Measurements from ENCODE around the gene RIN1. TPM values are rescaled to one million over a fixed set of nuclear protein-coding genes. Genes with fewer than 3 reads are reported as not detected.
A peak's percentile ranks its signal among the peaks of the same experiment; 100 is the strongest.
"Not testable (repeated sequence)": the region's sequence is repeated elsewhere in the genome, so short reads cannot be mapped to it uniquely, and the experiment has no call there.

Gene RIN1
- total RNA-seq, 6 experiments from 2014 or later, result 0.46 to 1.8 (median 0.94) TPM

DNA sequence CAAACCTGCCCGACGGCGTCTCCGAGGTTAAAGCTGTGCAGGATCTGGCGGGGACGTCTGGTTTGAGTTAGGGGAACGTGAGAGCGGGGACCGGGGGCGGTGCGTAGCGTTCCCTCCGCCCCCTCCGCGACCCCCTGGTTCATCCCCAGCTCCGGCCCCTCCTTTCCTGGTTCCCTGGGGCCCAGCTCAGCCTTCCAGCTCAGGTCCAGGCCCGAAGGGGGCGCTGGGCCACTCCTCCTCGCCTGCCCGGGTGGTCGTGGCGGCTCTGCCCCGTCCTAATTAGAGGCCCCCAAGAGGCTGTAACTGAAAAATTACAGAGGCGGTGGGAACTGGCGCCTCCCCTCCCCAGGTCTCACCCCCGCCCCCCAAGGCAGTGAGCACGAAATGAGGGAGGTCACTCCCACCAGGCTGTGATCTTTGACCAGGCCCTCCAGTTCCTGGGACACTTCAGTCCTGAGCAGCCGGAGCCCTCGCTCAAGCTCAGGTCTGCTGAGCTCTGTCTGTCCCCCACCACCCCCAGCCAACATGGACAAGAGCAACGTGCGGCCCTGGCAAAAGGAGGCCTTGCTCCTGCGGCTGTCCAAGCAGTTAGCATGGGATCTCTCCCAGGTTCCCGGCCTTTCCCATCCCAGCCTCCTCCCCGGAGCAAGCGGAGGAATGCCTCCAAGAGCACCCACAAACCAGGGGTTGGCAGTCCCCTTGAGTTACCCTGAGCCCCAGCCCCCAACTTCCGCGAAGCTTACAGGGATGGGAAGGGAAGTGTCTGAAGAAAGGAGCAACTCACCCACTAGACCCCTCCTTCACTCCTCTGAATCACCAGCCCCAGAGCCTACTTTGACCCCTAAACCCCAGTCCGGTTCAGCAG lies 22.7 kb downstream of the RIN1 start:
- intact Hi-C loops (cut with DNase I), result no loop called here
- Histone ChIP-seq H3K4me3 (peak overlapping the region; percentile 5 to 36 (median 31)), H3K36me3 (no peaks in the 10 kb centered on the region), H3K4me1 (peaks cover 0 to 15% (median 7%) of the 10 kb centered on the region in 4 donors), H3K27ac (peak overlapping the region; percentile 6 to 72 (median 57)), H3K27me3 (no peaks in the 10 kb centered on the region), H3K9me3 (no peaks in the 10 kb centered on the region)
- 46% methylated on average over 7 of the region's 38 CpGs for WGBS (ENCODE audit: insufficient coverage, low coverage, low lambda C conversion rate, missing lambda C conversion rate)
- ATAC-seq (no peak), DNase-seq (peak in 1 of 3 donors; percentile 64)
- TF ChIP-seq POLR2A (IDR thresholded peaks at IDR 0.05), result no peak
- TF ChIP-seq, protein P1, sequence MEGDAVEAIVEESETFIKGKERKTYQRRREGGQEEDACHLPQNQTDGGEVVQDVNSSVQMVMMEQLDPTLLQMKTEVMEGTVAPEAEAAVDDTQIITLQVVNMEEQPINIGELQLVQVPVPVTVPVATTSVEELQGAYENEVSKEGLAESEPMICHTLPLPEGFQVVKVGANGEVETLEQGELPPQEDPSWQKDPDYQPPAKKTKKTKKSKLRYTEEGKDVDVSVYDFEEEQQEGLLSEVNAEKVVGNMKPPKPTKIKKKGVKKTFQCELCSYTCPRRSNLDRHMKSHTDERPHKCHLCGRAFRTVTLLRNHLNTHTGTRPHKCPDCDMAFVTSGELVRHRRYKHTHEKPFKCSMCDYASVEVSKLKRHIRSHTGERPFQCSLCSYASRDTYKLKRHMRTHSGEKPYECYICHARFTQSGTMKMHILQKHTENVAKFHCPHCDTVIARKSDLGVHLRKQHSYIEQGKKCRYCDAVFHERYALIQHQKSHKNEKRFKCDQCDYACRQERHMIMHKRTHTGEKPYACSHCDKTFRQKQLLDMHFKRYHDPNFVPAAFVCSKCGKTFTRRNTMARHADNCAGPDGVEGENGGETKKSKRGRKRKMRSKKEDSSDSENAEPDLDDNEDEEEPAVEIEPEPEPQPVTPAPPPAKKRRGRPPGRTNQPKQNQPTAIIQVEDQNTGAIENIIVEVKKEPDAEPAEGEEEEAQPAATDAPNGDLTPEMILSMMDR (IDR thresholded peaks at IDR 0.05), result no peak

DNA sequence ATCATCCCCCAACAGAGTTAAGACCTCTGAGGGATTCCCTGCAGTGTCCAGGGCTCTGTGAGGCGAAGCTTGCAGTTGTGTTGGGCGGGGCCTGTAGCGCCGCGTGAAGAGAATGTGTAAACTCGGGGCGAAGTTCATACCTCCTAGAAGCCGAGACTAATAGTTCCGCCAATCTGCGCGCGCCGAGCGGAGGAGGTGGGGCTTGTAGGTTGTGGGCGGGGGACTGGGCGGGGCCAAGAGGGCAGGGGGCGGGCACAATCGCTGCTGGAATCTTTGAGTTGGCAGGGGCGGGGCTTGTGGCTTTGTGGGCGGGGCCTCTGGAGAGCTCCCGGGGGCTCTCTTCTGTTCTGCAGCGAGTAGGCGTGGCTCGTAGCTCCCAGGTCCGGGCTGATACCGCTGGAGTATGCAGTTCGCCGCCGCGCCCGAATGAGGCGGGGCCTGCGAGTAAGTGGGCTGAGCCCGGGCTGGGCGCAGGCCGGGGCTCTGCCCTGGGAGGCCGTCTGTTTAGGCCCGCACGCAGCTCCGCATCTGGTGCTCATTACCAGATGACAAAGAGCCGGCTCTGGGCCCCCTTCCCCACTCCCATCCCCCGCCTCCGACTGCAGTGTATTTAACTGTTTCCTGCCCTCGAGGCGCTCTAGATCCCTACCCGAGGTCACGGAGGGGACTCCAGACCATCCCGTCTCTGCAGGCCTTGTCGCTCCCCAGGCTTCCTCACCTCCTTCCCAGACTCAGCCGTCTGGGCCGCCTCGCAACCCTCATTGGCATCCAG lies 23.5 kb downstream of the RIN1 start:
- Histone ChIP-seq H3K27ac (peak overlapping the region; percentile 57 to 78 (median 72)), H3K9me3 (no peaks in the 10 kb centered on the region), H3K4me3 (peak overlapping the region; percentile 46 to 53 (median 52)), H3K36me3 (no peaks in the 10 kb centered on the region), H3K4me1 (peaks cover 0 to 9% (median 3%) of the 10 kb centered on the region in 4 donors), H3K27me3 (no peaks in the 10 kb centered on the region)
- ATAC-seq (peak; percentile 82 to 88 (median 85)), DNase-seq (peak; percentile 99)
- intact Hi-C loops (cut with DNase I), result no loop called here
- WGBS (ENCODE audit: insufficient coverage, low coverage, low lambda C conversion rate, missing lambda C conversion rate), result 36% methylated on average over 8 of the region's 52 CpGs
- TF ChIP-seq, protein P1 (IDR thresholded peaks at IDR 0.05), result no peak
- peak; percentile 28 for TF ChIP-seq POLR2A (IDR thresholded peaks at IDR 0.05)

DNA sequence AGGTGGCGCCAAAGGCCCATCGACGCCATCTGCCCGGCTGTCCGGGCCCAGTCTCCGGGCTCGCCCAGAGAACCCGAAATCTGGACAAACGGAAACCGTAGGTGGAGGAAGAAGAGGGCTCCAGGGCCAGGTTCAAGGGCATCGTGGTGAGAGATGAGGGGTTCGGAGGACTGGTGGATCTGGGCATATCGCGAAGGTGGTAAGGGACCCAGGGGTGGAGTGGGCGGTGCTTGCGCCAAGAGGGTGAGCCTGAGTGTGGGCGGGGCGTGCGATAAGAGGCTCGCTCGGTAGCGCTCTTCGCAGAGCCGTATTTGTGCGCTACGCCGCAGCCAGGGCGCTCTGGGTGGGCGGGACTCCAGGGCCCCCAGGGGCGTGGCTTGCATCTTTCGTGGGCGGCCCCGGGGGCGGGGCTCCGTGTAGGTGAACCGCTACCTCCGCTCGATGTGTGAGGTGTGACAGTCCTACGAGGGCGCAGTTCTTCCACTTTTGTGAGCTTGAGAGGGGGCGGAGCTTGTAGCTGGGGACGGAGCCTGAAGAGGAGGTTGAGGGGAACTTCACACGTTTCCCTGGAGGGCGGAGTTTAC lies 24.2 kb downstream of the RIN1 start:
- no peaks in the 10 kb centered on the region for H3K9me3 ChIP-seq
- peak overlapping the region; percentile 57 to 78 (median 71) for H3K27ac ChIP-seq
- intact Hi-C loops (cut with DNase I), result no loop called here
- H3K4me3 ChIP-seq, result peak overlapping the region; percentile 46 to 53 (median 52)
- WGBS (ENCODE audit: insufficient coverage, low coverage, low lambda C conversion rate, missing lambda C conversion rate), result 0% methylated on average over 14 of the region's 44 CpGs
- peaks cover 0 to 6% (median 3%) of the 10 kb centered on the region in 4 donors for H3K4me1 ChIP-seq
- no peaks in the 10 kb centered on the region for H3K36me3 ChIP-seq
- ATAC-seq (peak; percentile 83 to 89 (median 84)), DNase-seq (peak; percentile 94 to 96 (median 95))
- no peaks in the 10 kb centered on the region for H3K27me3 ChIP-seq
- TF ChIP-seq POLR2A (IDR thresholded peaks at IDR 0.05), result peak; percentile 59
- TF ChIP-seq, protein P1 (IDR thresholded peaks at IDR 0.05), result peak in 3 of 4 donors; percentile 91 to 95 (median 95)

DNA sequence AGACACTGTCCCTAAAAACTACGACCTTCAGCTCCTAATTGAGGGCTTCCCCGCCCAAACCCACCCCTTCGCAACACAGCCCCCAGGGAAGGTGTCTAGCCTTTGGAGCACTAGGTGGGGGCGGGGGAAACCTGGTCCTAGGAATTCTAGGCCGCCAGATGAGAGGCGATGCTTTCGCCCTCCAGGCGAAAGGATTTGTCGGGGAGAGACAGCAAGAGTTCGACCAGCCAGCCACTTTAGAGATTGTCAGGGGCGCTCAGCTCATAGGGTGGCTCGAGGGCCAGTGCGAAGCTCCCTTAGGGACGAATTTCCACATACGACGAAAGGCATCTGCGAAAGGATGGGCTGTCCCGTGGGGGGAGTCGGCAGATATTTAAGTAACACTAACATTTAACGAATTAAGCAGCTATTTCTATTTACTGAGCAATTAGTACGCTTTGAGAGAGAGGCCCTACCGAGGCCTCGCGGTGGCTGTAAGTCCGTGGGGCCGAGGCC lies 24.7 kb downstream of the RIN1 start:
- H3K4me3 ChIP-seq, result peak overlapping the region; percentile 46 to 53 (median 52)
- no peaks in the 10 kb centered on the region for H3K27me3 ChIP-seq
- 6% methylated on average over 10 of the region's 26 CpGs for WGBS (ENCODE audit: insufficient coverage, low coverage, low lambda C conversion rate, missing lambda C conversion rate)
- H3K36me3 ChIP-seq, result no peaks in the 10 kb centered on the region
- H3K27ac ChIP-seq, result peak overlapping the region; percentile 57 to 78 (median 71)
- no peaks in the 10 kb centered on the region for H3K9me3 ChIP-seq
- ATAC-seq (no peak), DNase-seq (no peak)
- intact Hi-C loops (cut with DNase I), result no loop called here
- no peak for TF ChIP-seq POLR2A (IDR thresholded peaks at IDR 0.05)
- TF ChIP-seq, protein P1 (IDR thresholded peaks at IDR 0.05), result peak in 1 of 4 donors; percentile 93
- H3K4me1 ChIP-seq, result peaks cover 0 to 6% (median 3%) of the 10 kb centered on the region in 4 donors

DNA sequence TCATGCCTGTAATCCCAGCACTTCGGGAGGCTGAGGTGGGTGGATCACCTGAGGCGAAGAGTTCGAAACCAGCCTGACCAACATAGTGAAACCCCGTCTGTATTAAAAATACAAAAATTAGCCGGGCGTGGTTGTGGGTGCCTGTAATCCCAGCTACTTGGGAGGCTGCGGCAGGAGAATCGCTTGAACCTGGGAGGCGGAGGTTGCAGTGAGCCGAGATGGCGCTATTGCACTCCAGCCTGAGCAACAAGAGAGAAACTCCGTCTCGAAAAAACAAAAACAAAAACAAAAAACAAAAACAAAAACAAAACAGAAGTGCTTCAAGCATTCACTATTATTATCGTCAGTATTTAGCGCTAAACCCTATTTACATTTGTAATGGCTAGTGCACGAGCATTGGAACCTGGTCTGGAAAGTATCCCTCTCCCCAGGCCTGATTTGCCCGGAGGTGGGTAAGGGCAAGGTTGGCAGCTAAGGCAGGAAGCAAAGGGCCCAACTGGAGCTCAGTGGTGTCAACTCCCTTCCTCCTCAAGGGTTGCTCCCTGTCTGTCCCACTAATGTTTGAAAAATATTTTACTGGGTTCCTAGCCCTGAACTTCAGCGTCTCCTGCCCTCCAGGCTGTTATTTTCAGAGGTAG lies 25.3 kb downstream of the RIN1 start:
- DNase-seq; intact Hi-C loops (cut with DNase I); H3K27ac ChIP-seq; ATAC-seq; H3K4me1 ChIP-seq; H3K27me3 ChIP-seq; H3K9me3 ChIP-seq; H3K4me3 ChIP-seq; H3K36me3 ChIP-seq: not testable (repeated sequence)
- 86% methylated on average over 14 of the region's 18 CpGs for WGBS (ENCODE audit: insufficient coverage, low coverage, low lambda C conversion rate, missing lambda C conversion rate)
